GM12892 (cell line): ENCODE data around the gene INTS11.

Experiments used
- POLR2A ChIP-seq: IDR thresholded peaks from 2 replicates; pipeline ENCODE4 v1.6.1; 2011; ENCODE audit warnings: low read depth, low read length, control low read depth
- POLR2AphosphoS5 ChIP-seq: IDR thresholded peaks from 2 replicates; pipeline ENCODE4 v1.6.1; 2011; ENCODE audit warnings: low read depth, low read length, control low read depth
- TAF1 ChIP-seq: IDR thresholded peaks from 2 replicates; pipeline ENCODE4 v1.6.1; 2011; ENCODE audit warnings: low read depth, mild to moderate bottlenecking, control low read depth, low read length, borderline replicate concordance

GRCh38 chr1:1293263-1294249 is 30.9 kb downstream of the INTS11 start:
- TF ChIP-seq TAF1 (no peak), POLR2AphosphoS5 (no peak), POLR2A (no peak)
